Measurements from ENCODE around the gene ARMH3.

Gene ARMH3, protein sequence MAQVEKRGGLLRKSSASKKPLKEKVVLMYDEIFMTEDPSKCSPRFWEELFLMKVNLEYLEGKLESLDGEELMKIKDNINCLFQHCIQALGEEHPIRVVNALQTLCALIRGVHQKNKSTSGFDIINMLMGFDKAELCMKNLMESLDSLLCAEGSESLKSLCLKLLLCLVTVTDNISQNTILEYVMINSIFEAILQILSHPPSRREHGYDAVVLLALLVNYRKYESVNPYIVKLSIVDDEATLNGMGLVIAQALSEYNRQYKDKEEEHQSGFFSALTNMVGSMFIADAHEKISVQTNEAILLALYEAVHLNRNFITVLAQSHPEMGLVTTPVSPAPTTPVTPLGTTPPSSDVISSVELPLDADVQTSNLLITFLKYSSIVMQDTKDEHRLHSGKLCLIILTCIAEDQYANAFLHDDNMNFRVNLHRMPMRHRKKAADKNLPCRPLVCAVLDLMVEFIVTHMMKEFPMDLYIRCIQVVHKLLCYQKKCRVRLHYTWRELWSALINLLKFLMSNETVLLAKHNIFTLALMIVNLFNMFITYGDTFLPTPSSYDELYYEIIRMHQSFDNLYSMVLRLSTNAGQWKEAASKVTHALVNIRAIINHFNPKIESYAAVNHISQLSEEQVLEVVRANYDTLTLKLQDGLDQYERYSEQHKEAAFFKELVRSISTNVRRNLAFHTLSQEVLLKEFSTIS

DNA sequence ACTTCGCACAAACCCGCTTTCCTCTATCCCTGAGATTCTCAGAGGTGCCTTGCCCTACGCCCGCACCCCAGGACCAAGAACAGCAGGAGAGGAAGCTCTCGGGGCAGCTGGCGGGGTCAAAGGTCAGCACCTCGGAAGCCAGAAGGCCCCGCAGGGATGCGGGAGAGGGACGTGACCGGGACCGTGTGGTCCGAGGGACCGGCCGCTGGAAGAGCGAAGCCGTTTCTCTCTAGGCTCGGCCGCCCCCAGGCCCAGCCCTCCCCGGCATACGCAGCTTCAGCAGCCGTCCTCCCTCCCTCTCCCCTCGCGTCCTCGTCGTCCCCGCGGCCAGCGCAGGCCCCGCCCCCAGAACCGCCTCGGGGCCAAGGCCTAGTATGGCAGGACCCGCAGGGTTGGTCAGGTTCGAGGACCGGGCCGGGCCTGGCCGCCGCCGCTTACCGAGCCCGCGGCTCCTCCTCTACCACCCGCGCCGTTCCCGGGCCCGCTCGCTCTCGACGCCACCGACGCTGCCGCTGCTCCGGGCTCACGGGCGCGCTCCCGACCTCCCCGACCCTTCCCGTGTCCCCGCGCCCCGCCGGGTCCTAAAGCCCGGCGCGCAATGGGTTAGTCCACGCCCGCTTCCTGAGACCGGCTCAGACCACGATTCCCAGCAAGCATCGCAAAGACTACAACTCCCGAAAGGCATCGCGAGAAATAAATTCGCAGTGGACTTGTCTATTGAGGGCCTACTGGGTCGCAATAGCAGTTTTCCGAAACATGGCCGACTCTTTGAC lies at the start of gene ARMH3:
TSS of gene ARMH3 (minus strand) at position 527 of the 773 bp plus-strand sequence. CDS start 16,059 bp downstream, outside the sequence.
- Histone ChIP-seq H3K9me3 (ENCODE audit: insufficient read depth, low read depth, low read length) (no peaks in the 10 kb centered on the region), H3K27me3 (ENCODE audit: insufficient read depth, low read length) (no peaks in the 10 kb centered on the region), H3K4me3 (ENCODE audit: low read length) (peak within 1 kb of the TSS; percentile 99), H3K9ac (ENCODE audit: low read depth, low read length) (peak within 1 kb of the TSS; percentile 90), H3K36me3 (ENCODE audit: insufficient read depth, low read depth, low read length) (no peaks in the 10 kb centered on the region), H3K27ac (ENCODE audit: low read length) (peak within 1 kb of the TSS; percentile 26), H3K4me1 (ENCODE audit: insufficient read depth, low read length) (no peaks in the 10 kb centered on the region)

DNA sequence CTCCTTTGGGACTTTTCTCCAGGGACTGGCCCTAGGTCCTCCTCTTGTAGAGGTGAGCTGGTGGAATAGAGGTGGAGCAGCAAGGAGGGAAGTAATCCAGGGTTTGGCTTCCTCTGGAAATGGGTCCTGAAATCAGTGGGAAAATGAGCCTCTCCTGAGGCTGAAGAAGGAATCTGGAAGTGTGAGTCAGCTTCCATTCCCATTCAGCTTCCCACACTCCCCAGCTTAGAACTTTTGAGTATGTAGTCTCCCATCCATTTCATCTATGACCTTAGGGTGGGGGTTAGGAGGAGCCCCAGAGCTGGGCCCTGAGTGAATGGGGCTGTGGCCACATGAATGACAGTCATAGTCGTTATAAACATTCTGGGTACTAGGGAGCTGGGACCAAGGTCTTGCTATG lies 46.4 kb upstream of the ARMH3 start:
- no peaks in the 10 kb centered on the region for H3K9me3 ChIP-seq (ENCODE audit: insufficient read depth, low read depth, low read length)
- no peak overlapping the region for H3K9ac ChIP-seq (ENCODE audit: low read depth, low read length)
- H3K36me3 ChIP-seq (ENCODE audit: insufficient read depth, low read depth, low read length), result peaks cover 41% of the 10 kb centered on the region
- H3K27me3 ChIP-seq (ENCODE audit: insufficient read depth, low read length), result no peaks in the 10 kb centered on the region
- H3K4me3 ChIP-seq (ENCODE audit: low read length), result no peak overlapping the region
- no peaks in the 10 kb centered on the region for H3K4me1 ChIP-seq (ENCODE audit: insufficient read depth, low read length)
- H3K27ac ChIP-seq (ENCODE audit: low read length), result no peak overlapping the region

DNA sequence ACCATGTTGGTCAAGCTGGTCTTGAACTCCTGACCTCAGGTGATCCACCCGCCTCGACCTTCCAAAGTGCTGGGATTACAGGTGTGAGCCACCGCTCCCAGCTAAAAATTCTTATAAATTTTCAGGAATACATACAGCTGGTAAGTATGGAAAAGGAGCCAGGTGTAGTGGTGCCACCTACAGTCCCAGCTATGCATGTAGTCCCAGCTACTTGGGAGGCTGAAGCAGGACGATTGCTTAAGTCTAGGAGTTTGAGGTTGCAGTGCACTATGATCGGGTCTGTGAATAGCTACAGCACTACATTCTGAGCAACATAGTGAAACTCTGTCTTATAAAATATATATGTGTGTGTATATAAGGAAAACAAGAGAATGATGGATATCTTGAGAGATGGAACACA lies 45.2 kb upstream of the ARMH3 start:
- Histone ChIP-seq H3K4me1 (ENCODE audit: insufficient read depth, low read length) (no peaks in the 10 kb centered on the region), H3K36me3 (ENCODE audit: insufficient read depth, low read depth, low read length) (peaks cover 31% of the 10 kb centered on the region), H3K9me3 (ENCODE audit: insufficient read depth, low read depth, low read length) (no peaks in the 10 kb centered on the region), H3K9ac (ENCODE audit: low read depth, low read length) (no peak overlapping the region), H3K27ac (ENCODE audit: low read length) (no peak overlapping the region), H3K4me3 (ENCODE audit: low read length) (no peak overlapping the region), H3K27me3 (ENCODE audit: insufficient read depth, low read length) (no peaks in the 10 kb centered on the region)

DNA sequence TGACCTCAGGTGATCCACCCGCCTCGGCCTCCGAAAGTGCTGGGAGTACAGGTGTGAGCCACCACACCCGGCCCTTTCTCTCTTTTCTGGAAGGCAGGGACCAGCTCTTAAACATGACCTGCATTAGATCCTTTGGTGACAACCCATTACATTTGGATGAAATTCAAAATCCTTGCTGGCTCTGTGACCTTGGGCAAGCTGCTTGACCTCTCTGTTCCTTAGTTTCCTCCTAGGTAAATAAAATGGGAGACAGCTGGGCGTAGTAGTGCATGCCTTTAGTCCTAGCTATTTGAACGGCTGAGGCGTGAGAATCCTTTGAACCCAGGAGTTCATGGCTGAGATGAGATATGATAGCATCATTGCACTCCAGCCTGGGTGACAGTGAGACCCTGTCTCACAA lies 40.5 kb upstream of the ARMH3 start:
- no peaks in the 10 kb centered on the region for H3K4me1 ChIP-seq (ENCODE audit: insufficient read depth, low read length)
- H3K27me3 ChIP-seq (ENCODE audit: insufficient read depth, low read length), result no peaks in the 10 kb centered on the region
- no peak overlapping the region for H3K27ac ChIP-seq (ENCODE audit: low read length)
- H3K9me3 ChIP-seq (ENCODE audit: insufficient read depth, low read depth, low read length), result no peaks in the 10 kb centered on the region
- no peak overlapping the region for H3K9ac ChIP-seq (ENCODE audit: low read depth, low read length)
- no peak overlapping the region for H3K4me3 ChIP-seq (ENCODE audit: low read length)
- H3K36me3 ChIP-seq (ENCODE audit: insufficient read depth, low read depth, low read length), result peaks cover 15% of the 10 kb centered on the region; the same call in 1 of the 2 replicates

DNA sequence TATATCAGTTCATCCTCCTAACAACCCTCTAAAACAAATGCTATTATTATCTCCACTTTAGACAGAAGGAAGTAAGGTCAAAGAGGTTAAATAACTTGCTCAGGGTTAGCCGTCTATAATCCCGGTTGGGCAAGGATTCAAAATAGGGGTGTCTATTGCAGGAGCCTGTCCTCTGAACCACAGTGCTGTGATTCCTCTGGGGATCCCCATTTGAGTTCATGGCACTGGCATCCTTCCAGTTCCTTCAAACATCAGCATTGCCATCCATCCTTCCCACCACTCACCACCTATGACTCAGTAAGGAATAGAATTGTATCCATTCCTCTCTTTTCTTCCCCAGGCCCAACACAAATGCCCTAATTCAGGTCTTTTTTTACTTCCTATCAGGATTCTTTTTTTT lies 34.8 kb upstream of the ARMH3 start:
- no peaks in the 10 kb centered on the region for H3K27me3 ChIP-seq (ENCODE audit: insufficient read depth, low read length)

DNA sequence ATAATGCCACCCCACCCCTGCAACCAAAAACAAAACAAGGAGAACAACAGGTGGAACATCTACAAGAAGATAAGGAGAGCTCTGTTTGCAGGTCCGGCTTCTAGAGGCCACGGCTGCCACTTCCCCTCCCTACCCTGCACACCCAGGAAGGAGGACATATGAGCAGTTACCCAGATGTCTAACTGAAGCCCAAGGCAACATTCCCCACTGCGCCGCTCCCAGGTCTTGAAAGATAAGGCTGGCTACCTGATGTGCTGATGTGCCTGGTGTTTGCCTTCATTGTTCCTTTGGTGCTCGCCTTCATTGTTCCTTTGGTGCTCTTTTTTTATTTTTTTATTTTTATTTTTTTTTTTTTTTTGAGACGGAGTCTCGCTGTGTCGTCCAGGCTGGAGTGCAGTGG lies 30.2 kb upstream of the ARMH3 start:
- Histone ChIP-seq H3K27me3 (ENCODE audit: insufficient read depth, low read length) (no peaks in the 10 kb centered on the region), H3K9me3 (ENCODE audit: insufficient read depth, low read depth, low read length) (no peaks in the 10 kb centered on the region), H3K27ac (ENCODE audit: low read length) (no peak overlapping the region), H3K36me3 (ENCODE audit: insufficient read depth, low read depth, low read length) (no peaks in the 10 kb centered on the region), H3K4me3 (ENCODE audit: low read length) (no peak overlapping the region), H3K4me1 (ENCODE audit: insufficient read depth, low read length) (no peaks in the 10 kb centered on the region), H3K9ac (ENCODE audit: low read depth, low read length) (no peak overlapping the region)

More for the DNA sequence above, 34.8 kb upstream of the ARMH3 start:
- Histone ChIP-seq H3K27ac (ENCODE audit: low read length) (no peak overlapping the region), H3K36me3 (ENCODE audit: insufficient read depth, low read depth, low read length) (no peaks in the 10 kb centered on the region), H3K4me3 (ENCODE audit: low read length) (no peak overlapping the region), H3K4me1 (ENCODE audit: insufficient read depth, low read length) (no peaks in the 10 kb centered on the region), H3K9ac (ENCODE audit: low read depth, low read length) (no peak overlapping the region), H3K9me3 (ENCODE audit: insufficient read depth, low read depth, low read length) (no peaks in the 10 kb centered on the region)

DNA sequence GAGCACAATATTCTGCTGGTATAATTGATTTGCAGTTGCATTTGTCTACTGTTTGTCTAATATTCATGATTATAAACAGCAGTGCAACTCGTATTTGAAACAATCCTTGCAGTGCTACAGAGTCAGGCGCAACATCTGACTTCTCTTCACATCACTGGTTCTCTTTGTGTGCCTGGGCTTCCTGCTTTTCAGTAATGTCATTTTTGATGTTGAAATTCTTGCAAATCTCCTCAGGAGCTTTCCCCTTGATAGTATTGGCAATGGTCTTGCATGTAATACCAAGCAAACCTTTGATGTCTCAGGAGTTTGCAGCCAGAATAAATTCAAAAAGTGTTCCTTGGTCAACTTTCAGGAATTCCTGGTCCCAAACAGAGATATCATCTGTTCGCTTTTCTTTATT lies 29.4 kb upstream of the ARMH3 start:
- H3K27me3 ChIP-seq (ENCODE audit: insufficient read depth, low read length), result no peaks in the 10 kb centered on the region
- no peaks in the 10 kb centered on the region for H3K36me3 ChIP-seq (ENCODE audit: insufficient read depth, low read depth, low read length)
- no peak overlapping the region for H3K4me3 ChIP-seq (ENCODE audit: low read length)
- no peak overlapping the region for H3K9ac ChIP-seq (ENCODE audit: low read depth, low read length)
- H3K4me1 ChIP-seq (ENCODE audit: insufficient read depth, low read length), result no peaks in the 10 kb centered on the region
- no peak overlapping the region for H3K27ac ChIP-seq (ENCODE audit: low read length)
- H3K9me3 ChIP-seq (ENCODE audit: insufficient read depth, low read depth, low read length), result no peaks in the 10 kb centered on the region

DNA sequence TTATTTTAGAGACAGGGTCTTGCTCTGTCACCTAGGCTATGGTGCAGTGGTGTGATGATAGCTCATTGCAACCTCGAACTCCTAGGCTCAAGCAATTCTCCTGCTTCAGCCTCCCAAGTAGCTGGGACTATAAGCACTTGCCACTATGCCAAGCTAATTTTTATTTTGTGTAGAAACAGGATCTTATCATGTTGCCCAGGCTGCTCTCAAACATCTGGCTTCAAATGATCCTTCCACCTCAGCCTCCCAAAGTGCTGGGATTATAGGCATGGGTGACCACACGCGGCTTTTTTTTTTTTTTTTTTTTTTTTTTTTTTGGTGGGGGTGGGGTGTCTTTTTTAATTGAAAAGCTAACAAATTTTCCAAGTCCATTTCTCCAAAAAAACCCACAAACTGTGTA lies 27.6 kb upstream of the ARMH3 start:
- Histone ChIP-seq H3K9me3 (ENCODE audit: insufficient read depth, low read depth, low read length) (no peaks in the 10 kb centered on the region), H3K27me3 (ENCODE audit: insufficient read depth, low read length) (no peaks in the 10 kb centered on the region), H3K27ac (ENCODE audit: low read length) (no peak overlapping the region), H3K4me3 (ENCODE audit: low read length) (no peak overlapping the region), H3K9ac (ENCODE audit: low read depth, low read length) (no peak overlapping the region), H3K36me3 (ENCODE audit: insufficient read depth, low read depth, low read length) (no peaks in the 10 kb centered on the region), H3K4me1 (ENCODE audit: insufficient read depth, low read length) (no peaks in the 10 kb centered on the region)

DNA sequence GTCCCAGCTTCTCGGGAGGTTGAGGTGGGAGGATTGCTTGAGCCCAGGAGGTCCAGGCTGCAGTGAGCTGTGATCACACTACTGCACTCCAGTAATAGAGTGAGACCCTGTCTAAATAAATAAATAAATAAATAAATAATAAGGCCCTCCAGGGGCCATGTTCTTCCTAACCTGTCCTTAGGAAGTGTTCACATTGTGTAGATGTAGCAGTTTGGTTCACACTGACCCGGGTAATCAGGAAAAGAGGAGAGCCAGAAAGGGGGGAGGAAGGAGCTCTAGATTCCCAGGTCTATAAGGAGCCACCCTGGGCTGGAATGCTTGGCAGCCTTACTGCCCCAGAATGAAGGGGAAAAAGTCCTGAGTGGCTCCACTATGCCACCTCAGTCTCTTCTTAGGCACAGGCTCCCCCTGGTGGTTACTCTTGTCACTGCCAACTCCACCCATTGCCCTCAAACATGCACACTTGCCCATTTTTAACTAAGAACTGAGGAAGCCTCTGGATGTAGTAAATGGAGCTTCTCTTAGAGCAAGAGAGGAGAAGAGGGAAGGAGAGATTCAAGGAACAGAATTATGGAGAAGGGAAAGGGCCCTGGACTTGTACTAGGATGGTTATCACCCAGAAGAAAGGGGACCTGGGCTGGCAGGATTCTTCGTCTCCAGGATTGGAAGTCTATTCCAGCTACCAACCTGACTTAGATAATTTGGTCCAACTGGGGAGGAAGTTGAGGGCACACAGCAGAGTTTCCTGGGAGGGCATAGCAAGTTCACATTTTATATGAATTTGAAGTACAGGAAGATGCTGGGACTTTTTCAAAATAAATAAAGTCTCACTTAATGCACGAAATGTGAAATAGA lies 16.9 kb upstream of the ARMH3 start:
- Histone ChIP-seq H3K27me3 (ENCODE audit: insufficient read depth, low read length) (0 out of 2 replicates have a peak, but pooled peaks cover under 1% of the 10 kb centered on the region), H3K4me3 (ENCODE audit: low read length) (no peak overlapping the region), H3K4me1 (ENCODE audit: insufficient read depth, low read length) (no peaks in the 10 kb centered on the region), H3K36me3 (ENCODE audit: insufficient read depth, low read depth, low read length) (no peaks in the 10 kb centered on the region), H3K9ac (ENCODE audit: low read depth, low read length) (no peak overlapping the region), H3K27ac (ENCODE audit: low read length) (no peak overlapping the region), H3K9me3 (ENCODE audit: insufficient read depth, low read depth, low read length) (no peaks in the 10 kb centered on the region)

DNA sequence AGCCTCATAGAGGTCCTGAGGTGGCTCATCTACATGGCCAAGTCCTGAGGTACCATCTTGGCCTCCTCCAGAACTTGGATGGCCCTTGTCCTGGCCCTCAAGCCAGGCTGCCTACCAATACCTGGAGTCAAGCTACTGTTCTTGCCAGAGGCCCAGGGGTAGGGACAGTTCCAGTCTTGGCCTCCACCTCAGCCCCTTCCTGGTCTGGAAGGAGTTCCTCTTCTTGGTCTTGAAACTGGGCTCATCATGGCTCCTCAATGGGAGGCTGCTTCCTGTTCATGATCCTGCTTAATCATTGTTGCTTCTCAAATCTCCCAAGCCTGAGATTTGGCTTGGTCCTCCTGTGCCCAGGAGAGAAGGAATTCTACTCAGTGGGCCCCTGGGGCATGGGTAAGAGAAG lies 13.1 kb upstream of the ARMH3 start:
- Histone ChIP-seq H3K27me3 (ENCODE audit: insufficient read depth, low read length) (peaks cover 6% of the 10 kb centered on the region), H3K27ac (ENCODE audit: low read length) (no peak overlapping the region), H3K4me3 (ENCODE audit: low read length) (no peak overlapping the region), H3K9me3 (ENCODE audit: insufficient read depth, low read depth, low read length) (no peaks in the 10 kb centered on the region), H3K36me3 (ENCODE audit: insufficient read depth, low read depth, low read length) (no peaks in the 10 kb centered on the region), H3K4me1 (ENCODE audit: insufficient read depth, low read length) (no peaks in the 10 kb centered on the region), H3K9ac (ENCODE audit: low read depth, low read length) (no peak overlapping the region)

DNA sequence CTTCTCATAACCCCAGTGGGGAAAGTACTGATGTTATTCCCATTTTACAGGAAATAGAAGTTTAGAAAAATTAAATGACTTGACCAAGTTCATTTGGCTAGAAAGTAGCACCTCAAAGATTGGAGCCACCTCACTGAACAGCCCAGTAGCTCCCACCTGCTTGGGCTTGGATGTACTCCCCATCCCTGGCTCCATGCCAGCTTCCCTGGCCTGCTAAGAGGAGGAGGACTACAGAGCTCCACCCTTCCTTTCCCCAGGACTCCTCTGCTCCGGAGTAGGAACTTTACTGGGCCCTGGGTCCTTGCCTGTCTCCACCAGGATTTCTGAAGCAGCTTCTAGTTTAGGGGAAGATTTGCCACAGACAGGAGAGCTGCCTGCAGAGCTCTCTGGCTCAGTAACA lies 12.2 kb upstream of the ARMH3 start:
- no peaks in the 10 kb centered on the region for H3K9me3 ChIP-seq (ENCODE audit: insufficient read depth, low read depth, low read length)
- H3K36me3 ChIP-seq (ENCODE audit: insufficient read depth, low read depth, low read length), result no peaks in the 10 kb centered on the region
- no peak overlapping the region for H3K9ac ChIP-seq (ENCODE audit: low read depth, low read length)
- no peaks in the 10 kb centered on the region for H3K4me1 ChIP-seq (ENCODE audit: insufficient read depth, low read length)
- H3K27ac ChIP-seq (ENCODE audit: low read length), result no peak overlapping the region
- H3K4me3 ChIP-seq (ENCODE audit: low read length), result no peak overlapping the region
- H3K27me3 ChIP-seq (ENCODE audit: insufficient read depth, low read length), result peaks cover 7% of the 10 kb centered on the region

All from iPS-20b (cell line).